NB4 (cell line): ENCODE measurements around the gene PPP1R1C.

ENCODE experiments used
- DNase-seq: peaks from one replicate; pipeline ENCODE4 v3.0.0; 2010; ENCODE audit warnings: low read depth
- H3K4me3 ChIP-seq: one replicate; pipeline ENCODE4 v1.5.1; 2011; ENCODE audit warnings: mild to moderate bottlenecking, low read depth, low read length, moderate library complexity
- MYC ChIP-seq: IDR thresholded peaks from 2 replicates; pipeline ENCODE4 v1.6.1; 2011; ENCODE audit warnings: low read depth, low read length
- POLR2A ChIP-seq: IDR thresholded peaks from 2 replicates; pipeline ENCODE4 v1.6.1; 2011; ENCODE audit warnings: mild to moderate bottlenecking; ENCODE audit not compliant: insufficient read length; ENCODE audit errors: extremely low read depth
- TF ChIP-seq, protein P1 (sequence below): IDR thresholded peaks from one replicate; pipeline ENCODE4 v1.5.1; 2012; ENCODE audit warnings: low read depth, low read length
- TF ChIP-seq, protein P2 (sequence below): IDR thresholded peaks from 2 replicates; pipeline ENCODE4 v1.6.1; 2011; ENCODE audit warnings: low read depth, low read length

The PPP1R1C gene

GRCh38 chr2:181999911-182000310, 14.3 kb downstream of the PPP1R1C start:
- no peak overlapping the region for H3K4me3 ChIP-seq
- no peak for TF ChIP-seq POLR2A
- TF ChIP-seq, protein P1, sequence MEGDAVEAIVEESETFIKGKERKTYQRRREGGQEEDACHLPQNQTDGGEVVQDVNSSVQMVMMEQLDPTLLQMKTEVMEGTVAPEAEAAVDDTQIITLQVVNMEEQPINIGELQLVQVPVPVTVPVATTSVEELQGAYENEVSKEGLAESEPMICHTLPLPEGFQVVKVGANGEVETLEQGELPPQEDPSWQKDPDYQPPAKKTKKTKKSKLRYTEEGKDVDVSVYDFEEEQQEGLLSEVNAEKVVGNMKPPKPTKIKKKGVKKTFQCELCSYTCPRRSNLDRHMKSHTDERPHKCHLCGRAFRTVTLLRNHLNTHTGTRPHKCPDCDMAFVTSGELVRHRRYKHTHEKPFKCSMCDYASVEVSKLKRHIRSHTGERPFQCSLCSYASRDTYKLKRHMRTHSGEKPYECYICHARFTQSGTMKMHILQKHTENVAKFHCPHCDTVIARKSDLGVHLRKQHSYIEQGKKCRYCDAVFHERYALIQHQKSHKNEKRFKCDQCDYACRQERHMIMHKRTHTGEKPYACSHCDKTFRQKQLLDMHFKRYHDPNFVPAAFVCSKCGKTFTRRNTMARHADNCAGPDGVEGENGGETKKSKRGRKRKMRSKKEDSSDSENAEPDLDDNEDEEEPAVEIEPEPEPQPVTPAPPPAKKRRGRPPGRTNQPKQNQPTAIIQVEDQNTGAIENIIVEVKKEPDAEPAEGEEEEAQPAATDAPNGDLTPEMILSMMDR = no peak
- TF ChIP-seq MYC = no peak
- TF ChIP-seq, protein P2, sequence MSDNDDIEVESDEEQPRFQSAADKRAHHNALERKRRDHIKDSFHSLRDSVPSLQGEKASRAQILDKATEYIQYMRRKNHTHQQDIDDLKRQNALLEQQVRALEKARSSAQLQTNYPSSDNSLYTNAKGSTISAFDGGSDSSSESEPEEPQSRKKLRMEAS = no peak
- DNase-seq = no peak

- no peak overlapping the region for H3K4me3 ChIP-seq
- TF ChIP-seq, protein P2 = no peak
- TF ChIP-seq MYC = no peak
- TF ChIP-seq, protein P1 = no peak
- no peak for TF ChIP-seq POLR2A
- DNase-seq = no peak
Measured at GRCh38 chr2:182004945-182005520, 19.4 kb downstream of the PPP1R1C start.

DNA sequence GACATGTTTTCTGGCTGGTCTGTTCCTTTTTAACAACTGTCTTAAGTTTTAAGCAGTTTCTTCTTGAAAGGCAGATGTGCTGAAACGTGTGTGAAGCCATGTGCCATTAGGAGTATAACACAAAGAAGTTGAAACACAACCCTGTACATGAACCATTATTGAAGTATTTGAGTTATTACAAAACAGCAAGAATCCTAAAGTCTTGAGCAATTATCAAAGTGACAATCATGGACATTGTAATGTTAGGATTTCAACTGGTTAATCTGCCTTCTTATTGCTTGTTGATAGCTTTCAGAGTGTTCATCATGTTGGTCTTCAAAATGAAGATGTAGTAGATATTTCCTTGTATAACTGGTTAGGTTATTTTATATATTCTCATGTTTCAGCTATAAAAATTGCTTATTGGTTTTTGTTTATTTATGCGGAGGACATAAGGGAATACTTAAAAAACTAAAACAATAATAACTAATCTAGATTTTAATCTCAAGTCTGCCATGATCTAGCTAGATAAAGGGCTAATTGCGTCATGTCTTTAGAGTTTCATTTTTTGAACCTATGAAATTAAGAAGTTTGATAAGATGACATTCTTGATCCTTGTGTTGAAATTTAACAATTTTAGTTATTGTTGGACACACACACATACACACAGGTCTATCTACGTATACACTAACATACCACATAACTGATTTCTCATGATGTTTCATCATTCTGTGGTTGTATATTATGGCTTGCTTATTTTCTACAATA, 21.1 kb downstream of the PPP1R1C start:
- no peak for DNase-seq
- TF ChIP-seq, protein P2 = no peak
- TF ChIP-seq, protein P1 = no peak
- TF ChIP-seq POLR2A (no peak), MYC (no peak)
- no peak overlapping the region for H3K4me3 ChIP-seq

GRCh38 chr2:182014284-182014683, 28.6 kb downstream of the PPP1R1C start:
- no peak for DNase-seq
- H3K4me3 ChIP-seq = no peak overlapping the region
- TF ChIP-seq POLR2A = no peak
- TF ChIP-seq, protein P1 = no peak
- TF ChIP-seq, protein P2 = no peak
- no peak for TF ChIP-seq MYC

- DNase-seq = no peak
- no peak overlapping the region for H3K4me3 ChIP-seq
- TF ChIP-seq, protein P2 = no peak
- TF ChIP-seq, protein P1 = no peak
Measured at GRCh38 chr2:182015334-182016109, 29.9 kb downstream of the PPP1R1C start.
